T-cell (primary cell): Measurements from ENCODE around the gene TNS1. TPM values are rescaled to one million over a fixed set of nuclear protein-coding genes. Genes with fewer than 3 reads are reported as not detected.

Experiments
- ATAC-seq, 4 experiments: fragments of 200-7000 bp in 3 of 4; fragments of 150-1000 bp in 1 of 4; cut with Tn5 transposase; replicated peaks in 1 of 4; 1 replicate in 3 of 4; 2 replicates in 1 of 4; pipeline ENCODE4 v1.10.0; 2021; ENCODE audit warnings: moderate library complexity in 3 of 4, mild to moderate bottlenecking in 2 of 4, moderate number of reproducible peaks in 1 of 4
- CTCF ChIA-PET, 2 donors: fragments of 300-600 bp; sonication (Branson Sonifier 250); formaldehyde crosslinking; loops; one replicate each; lab custom pipeline; 2022; ENCODE audit warnings: antibody characterized with exemption in 2 of 2; lab: Charles Lee
- POLR2A ChIA-PET, 2 donors: fragments of 300-600 bp; sonication (Branson Sonifier 250); formaldehyde crosslinking; loops; one replicate each; lab custom pipeline; 2022; ENCODE audit warnings: antibody characterized with exemption in 2 of 2; lab: Charles Lee
- DNase-seq, 35 experiments: peaks; one replicate each; pipeline versions ENCODE4 v3.0.0 to v3.0.0-alpha.2; 2013 to 2023
- H3K27ac ChIP-seq: one replicate; pipeline ENCODE4 v1.5.1; 2013; ENCODE audit warnings: low read length
- H3K27me3 ChIP-seq, 2 experiments: replicated peaks in 1 of 2; 1 replicate in 1 of 2; 2 replicates in 1 of 2; pipeline versions ENCODE4 v1.6.1 to v1.7.0; 2013; ENCODE audit warnings: low read length in 1 of 2, mixed read lengths in 1 of 2; ENCODE audit not compliant: control insufficient read depth in 2 of 2, insufficient read depth in 2 of 2; ENCODE audit errors: extremely low read depth in 1 of 2
- H3K36me3 ChIP-seq, 2 donors: 1 replicate in 1 of 2; 2 replicates in 1 of 2; pipeline versions ENCODE4 v1.6.1 to v1.7.0; 2013; ENCODE audit warnings: low read length in 1 of 2; ENCODE audit not compliant: control insufficient read depth in 2 of 2, insufficient read depth in 1 of 2; ENCODE audit errors: extremely low read depth in 1 of 2
- H3K4me1 ChIP-seq, 2 experiments: 1 replicate in 1 of 2; 2 replicates in 1 of 2; pipeline versions ENCODE4 v1.6.1 to v1.7.0; 2013; ENCODE audit warnings: low read length in 2 of 2, mixed read lengths in 1 of 2; ENCODE audit not compliant: insufficient read depth in 2 of 2, control insufficient read depth in 1 of 2; ENCODE audit errors: extremely low read depth in 1 of 2
- H3K4me3 ChIP-seq, 2 donors: 1 replicate in 1 of 2; 2 replicates in 1 of 2; pipeline versions ENCODE4 v1.5.1 to v1.7.0; 2013; ENCODE audit warnings: mild to moderate bottlenecking in 2 of 2, low read length in 1 of 2, moderate library complexity in 1 of 2; ENCODE audit not compliant: control insufficient read depth in 1 of 2; ENCODE audit errors: extremely low read depth in 1 of 2
- H3K9me3 ChIP-seq: 2 replicates; pipeline ENCODE4 v1.7.0; 2013
- H3K27ac Mint-ChIP-seq, 2 donors: one replicate each; pipeline ENCODE4 v1.8.0; 2020 to 2021; ENCODE audit warnings: mild to moderate bottlenecking in 2 of 2, mixed read lengths in 2 of 2
- H3K27me3 Mint-ChIP-seq, 2 donors: one replicate each; pipeline ENCODE4 v1.8.0; 2021 to 2022; ENCODE audit warnings: mixed read lengths in 2 of 2
- H3K36me3 Mint-ChIP-seq: one replicate; pipeline ENCODE4 v1.8.0; 2021; ENCODE audit warnings: mixed read lengths
- H3K4me1 Mint-ChIP-seq, 3 donors: one replicate each; pipeline ENCODE4 v1.8.0; 2020 to 2022; ENCODE audit warnings: mixed read lengths in 3 of 3, mild to moderate bottlenecking in 1 of 3
- H3K4me3 Mint-ChIP-seq, 3 donors: one replicate each; pipeline ENCODE4 v1.8.0; 2020 to 2022; ENCODE audit warnings: mild to moderate bottlenecking in 3 of 3, mixed read lengths in 3 of 3, moderate library complexity in 3 of 3
- H3K9me3 Mint-ChIP-seq, 3 donors: one replicate each; pipeline ENCODE4 v1.8.0; 2020 to 2022; ENCODE audit warnings: mixed read lengths in 3 of 3
- WGBS: methylation state at CpG from one replicate; pipeline ENCODE4 v1.1.5; 2013; ENCODE audit warnings: missing lambda C conversion rate; ENCODE audit not compliant: insufficient coverage; 5-methylcytosine and 5-hydroxymethylcytosine counted together
- total RNA-seq, 35 experiments: library from RNA in 6 of 35; stranded (reverse) in 6 of 35; fragments of 120-200 nt in 1 of 35; gene quantifications; one replicate each; pipeline versions ENCODE4 v1.2.1 to v1.2.4 and lab custom pipeline; 2013 to 2026

The TNS1 gene
- total RNA-seq, 5 donors from 2014 or later (not counting 1 experiment from before 2014, with no cell fraction given) = 0.28 to 2.1 (median 1.3) TPM

DNA sequence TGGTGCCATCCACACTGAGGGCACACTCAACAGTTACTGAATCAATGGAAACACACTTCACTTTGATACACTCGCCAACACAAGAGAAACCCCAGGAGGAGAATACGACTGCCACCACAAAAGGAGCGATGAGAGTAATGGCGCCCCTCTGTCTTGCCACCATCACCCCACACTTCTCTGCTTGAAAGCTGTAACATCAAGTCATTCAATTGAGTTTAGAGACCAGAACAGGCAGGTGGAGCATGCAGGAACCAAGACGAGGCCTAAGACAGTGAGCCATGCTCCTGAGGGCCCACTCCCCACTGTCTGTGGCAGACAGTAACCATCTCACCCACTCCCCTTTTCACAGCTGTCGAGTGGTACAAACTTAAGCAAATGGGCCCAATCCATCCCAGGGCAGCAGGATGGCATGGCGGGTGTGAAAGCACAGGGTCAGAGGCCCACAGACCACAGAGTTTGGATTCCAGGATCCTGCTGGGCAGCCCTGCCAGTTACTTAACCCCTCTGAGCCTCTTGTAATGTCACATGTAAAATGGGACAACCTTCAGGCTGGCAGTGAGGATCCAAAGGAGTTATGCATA lies 101.9 kb downstream of the TNS1 start:
- Histone ChIP-seq H3K4me3 (no peak overlapping the region), H3K4me1 (no peaks in the 10 kb centered on the region), H3K9me3 (no peaks in the 10 kb centered on the region), H3K27me3 (peaks cover 0 to 41% of the 10 kb centered on the region in 2 experiments), H3K27ac (no peak overlapping the region), H3K36me3 (no peaks in the 10 kb centered on the region)
- H3K9me3 Mint-ChIP-seq = no peaks in the 10 kb centered on the region
- ChIA-PET POLR2A (no interaction called here), CTCF (no interaction called here)
- peaks cover 0 to 2% (median 0%) of the 10 kb centered on the region in 3 donors for H3K4me1 Mint-ChIP-seq
- DNase-seq = no peak
- WGBS = 79% methylated on average over 7 of the region's 7 CpGs
- H3K27ac Mint-ChIP-seq = no peak overlapping the region
- H3K4me3 Mint-ChIP-seq = no peak overlapping the region
- no peak for ATAC-seq
- H3K27me3 Mint-ChIP-seq = peaks cover 8 to 16% of the 10 kb centered on the region in 2 donors
- H3K36me3 Mint-ChIP-seq = no peaks in the 10 kb centered on the region

DNA sequence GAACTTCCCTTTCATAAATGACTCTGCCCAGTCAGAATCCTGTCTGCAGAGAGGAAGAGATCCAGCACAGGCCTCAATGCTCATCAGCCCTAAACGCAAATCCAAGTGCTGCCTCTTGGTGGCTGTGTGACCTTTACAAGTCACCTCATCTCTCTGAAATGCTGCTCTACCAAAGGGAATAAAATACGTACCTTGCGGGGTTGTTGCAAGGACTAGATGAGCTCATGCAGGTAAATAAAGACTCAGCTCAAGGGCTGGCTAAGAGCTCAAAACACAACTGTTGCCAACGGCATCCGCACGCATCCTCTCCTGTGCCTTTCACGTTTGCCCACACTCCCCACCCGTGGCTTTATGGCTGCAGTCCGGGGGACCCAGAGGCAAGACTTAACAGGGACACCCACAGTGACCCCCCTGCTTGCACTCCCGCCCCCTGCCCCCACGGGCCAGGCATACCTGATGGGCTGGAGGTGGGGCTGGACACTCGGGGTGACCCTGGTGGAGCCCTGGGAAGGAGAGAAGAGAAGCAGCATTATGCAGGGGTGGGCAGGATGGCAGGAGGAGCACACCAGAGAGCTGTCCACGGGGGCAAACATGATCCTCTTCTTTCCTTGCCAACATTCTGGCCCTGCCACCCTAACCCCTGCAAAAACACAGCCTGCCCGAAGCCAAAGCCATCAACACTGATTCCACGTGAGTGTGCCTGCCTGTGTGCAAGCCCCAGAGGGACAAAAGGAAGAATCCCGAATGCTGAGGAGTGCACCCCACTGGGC lies 102.6 kb downstream of the TNS1 start:
- H3K4me1 Mint-ChIP-seq = peaks cover 0 to 2% (median 0%) of the 10 kb centered on the region in 3 donors
- H3K36me3 Mint-ChIP-seq = no peaks in the 10 kb centered on the region
- Histone ChIP-seq H3K9me3 (no peaks in the 10 kb centered on the region), H3K4me1 (no peaks in the 10 kb centered on the region), H3K27ac (no peak overlapping the region), H3K27me3 (peaks cover 0 to 34% of the 10 kb centered on the region in 2 experiments), H3K36me3 (no peaks in the 10 kb centered on the region), H3K4me3 (no peak overlapping the region)
- H3K27me3 Mint-ChIP-seq = peaks cover 6 to 14% of the 10 kb centered on the region in 2 donors
- ChIA-PET POLR2A (no interaction called here), CTCF (no interaction called here)
- ATAC-seq (no peak), DNase-seq (no peak)
- no peak overlapping the region for H3K4me3 Mint-ChIP-seq
- H3K9me3 Mint-ChIP-seq = no peaks in the 10 kb centered on the region
- no peak overlapping the region for H3K27ac Mint-ChIP-seq
- WGBS = 80% methylated on average over 11 of the region's 16 CpGs

DNA sequence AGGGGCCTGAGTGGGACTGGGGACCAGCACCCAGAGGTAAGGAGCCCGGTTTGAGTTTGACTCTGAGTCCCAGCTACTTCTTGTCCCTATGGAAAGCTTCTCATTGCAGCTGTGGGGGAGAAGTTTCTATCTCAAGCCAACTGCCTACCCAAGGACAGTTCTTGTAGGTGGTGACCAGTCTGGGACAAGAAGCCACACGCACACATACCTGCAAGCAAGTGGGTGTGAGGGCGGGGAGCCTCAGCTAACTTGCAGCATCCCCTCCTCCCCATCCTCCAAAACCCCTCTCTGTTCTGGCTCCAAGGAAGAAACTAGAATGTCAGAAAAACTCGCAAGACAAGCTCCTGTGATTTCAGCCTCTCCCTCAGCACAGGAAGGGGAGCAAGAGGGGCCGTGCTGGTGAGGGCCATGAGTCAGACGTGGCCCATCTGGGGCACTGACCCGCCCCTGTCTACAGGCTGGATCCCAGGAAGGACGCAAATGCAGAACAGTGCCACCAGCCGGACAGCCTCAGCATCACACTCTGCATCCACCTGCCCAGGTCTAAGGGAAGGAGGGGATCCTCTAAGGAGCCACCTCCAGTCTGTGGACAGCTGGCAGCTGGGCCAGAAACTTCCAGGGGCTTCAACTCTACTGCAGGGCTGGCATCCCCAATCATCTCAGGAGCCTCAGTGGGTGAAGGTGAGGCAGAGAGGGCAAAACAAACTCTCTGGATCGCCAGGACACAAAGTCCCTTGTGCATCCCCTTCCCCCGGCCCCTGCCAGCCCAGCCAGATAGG lies 103.4 kb downstream of the TNS1 start:
- Mint-ChIP-seq H3K4me1 (peaks cover 0 to 2% (median 0%) of the 10 kb centered on the region in 3 donors), H3K36me3 (no peaks in the 10 kb centered on the region), H3K27ac (no peak overlapping the region), H3K4me3 (no peak overlapping the region), H3K9me3 (no peaks in the 10 kb centered on the region), H3K27me3 (peaks cover 3 to 6% of the 10 kb centered on the region in 2 donors)
- Histone ChIP-seq H3K36me3 (no peaks in the 10 kb centered on the region), H3K4me1 (no peaks in the 10 kb centered on the region), H3K9me3 (no peaks in the 10 kb centered on the region), H3K27me3 (peaks cover 0 to 31% of the 10 kb centered on the region in 2 experiments), H3K4me3 (no peak overlapping the region), H3K27ac (no peak overlapping the region)
- ChIA-PET POLR2A (no interaction called here), CTCF (no interaction called here)
- 80% methylated on average over 3 of the region's 11 CpGs for WGBS
- ATAC-seq = no peak
- no peak for DNase-seq

DNA sequence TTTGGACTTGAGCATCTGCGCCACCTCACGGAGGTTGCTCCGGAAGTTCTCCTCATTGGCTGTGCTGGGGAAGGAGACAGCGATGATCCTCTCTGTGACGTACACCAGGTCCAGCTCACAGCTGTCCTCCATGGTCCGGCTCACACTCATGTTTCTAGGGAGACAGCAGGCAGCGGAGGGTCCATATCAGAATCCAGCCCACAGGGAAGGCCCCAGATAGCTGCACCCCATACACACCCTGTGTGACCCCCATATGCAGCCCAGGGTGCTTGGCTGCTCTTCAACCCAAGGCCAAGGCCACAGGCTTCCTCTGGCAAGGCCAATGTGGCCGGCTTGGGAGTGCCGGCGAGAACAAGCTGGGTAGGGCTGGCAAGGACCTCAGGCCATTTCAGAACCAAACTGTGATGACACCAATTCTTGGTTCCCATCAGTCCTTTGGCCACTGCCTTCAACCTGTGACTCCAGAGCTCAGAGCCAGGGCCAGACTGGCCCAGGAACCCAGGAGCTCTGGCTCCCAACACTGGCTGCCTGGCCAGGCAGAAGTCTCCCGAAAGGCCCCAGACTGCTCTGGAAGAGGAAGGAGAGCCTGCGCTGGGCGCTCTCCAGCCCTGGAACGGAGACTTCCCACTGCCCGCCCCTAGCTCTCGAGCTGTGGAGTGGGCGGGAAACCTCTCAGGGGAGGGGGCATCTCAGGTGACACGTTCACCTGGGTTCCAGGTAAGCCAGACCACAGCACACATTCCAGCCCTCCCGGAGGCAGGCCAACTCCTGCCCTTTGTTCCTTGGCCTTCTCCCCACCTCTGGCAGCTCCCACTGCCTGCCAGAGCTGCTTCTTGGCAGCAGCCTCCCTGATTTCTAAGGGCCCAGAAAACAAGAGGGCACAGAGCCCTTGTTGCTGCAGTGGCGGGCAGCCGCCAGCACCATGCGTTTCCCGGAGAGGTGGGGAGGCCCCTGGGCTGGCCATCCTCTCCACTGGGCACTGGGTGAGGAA lies 104.7 kb downstream of the TNS1 start:
- ATAC-seq = no peak
- WGBS = 96% methylated on average over 10 of the region's 23 CpGs
- H3K9me3 ChIP-seq = no peaks in the 10 kb centered on the region
- no peak overlapping the region for H3K27ac ChIP-seq
- DNase-seq = no peak
- H3K27me3 ChIP-seq = peaks cover 0 to 29% of the 10 kb centered on the region in 2 experiments
- peaks cover 0 to 2% (median 0%) of the 10 kb centered on the region in 3 donors for H3K4me1 Mint-ChIP-seq
- no peaks in the 10 kb centered on the region for H3K36me3 ChIP-seq
- no peaks in the 10 kb centered on the region for H3K9me3 Mint-ChIP-seq
- H3K4me3 ChIP-seq = no peak overlapping the region
- H3K4me1 ChIP-seq = no peaks in the 10 kb centered on the region
- POLR2A ChIA-PET = no interaction called here
- CTCF ChIA-PET = no interaction called here
- no peak overlapping the region for H3K4me3 Mint-ChIP-seq
- no peak overlapping the region for H3K27ac Mint-ChIP-seq
- H3K27me3 Mint-ChIP-seq = no peaks in the 10 kb centered on the region
- H3K36me3 Mint-ChIP-seq = no peaks in the 10 kb centered on the region

DNA sequence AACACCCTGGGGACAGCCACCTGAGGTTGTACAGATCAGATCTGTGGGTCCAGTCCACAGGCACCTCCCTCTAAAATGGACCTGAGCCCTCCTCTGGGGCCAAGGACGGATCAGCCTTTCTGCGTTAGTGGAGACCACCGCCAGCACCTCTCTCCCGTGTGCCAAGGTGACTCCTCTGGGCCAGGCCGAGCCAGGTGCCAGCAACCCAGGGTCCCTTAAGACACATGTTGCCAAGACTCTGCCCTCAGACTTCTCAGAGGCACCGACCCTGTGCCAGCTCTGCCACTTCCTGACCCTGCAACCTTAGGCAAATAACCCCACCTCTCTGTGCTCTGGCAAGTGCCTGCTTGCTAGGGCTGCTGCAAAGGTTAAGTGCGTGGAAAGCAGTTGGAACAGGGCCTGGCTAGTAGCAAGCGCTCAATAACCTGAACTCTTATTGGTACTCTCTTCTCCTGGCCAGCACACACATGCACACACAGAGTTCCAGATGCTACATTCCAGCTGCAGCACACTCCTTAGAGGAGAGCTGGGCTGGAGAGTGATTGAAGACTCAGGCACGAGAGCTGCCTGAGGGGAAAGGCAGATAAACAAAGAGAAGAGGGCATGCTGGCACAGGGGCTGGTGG lies 105.6 kb downstream of the TNS1 start:
- WGBS = 78% methylated on average over 9 of the region's 9 CpGs
- H3K4me1 Mint-ChIP-seq = no peaks in the 10 kb centered on the region
- no peaks in the 10 kb centered on the region for H3K9me3 Mint-ChIP-seq
- Histone ChIP-seq H3K36me3 (no peaks in the 10 kb centered on the region), H3K9me3 (no peaks in the 10 kb centered on the region), H3K27ac (no peak overlapping the region), H3K27me3 (peaks cover 0 to 25% of the 10 kb centered on the region in 2 experiments), H3K4me1 (no peaks in the 10 kb centered on the region), H3K4me3 (no peak overlapping the region)
- no peaks in the 10 kb centered on the region for H3K27me3 Mint-ChIP-seq
- no peak for DNase-seq
- CTCF ChIA-PET = no interaction called here
- POLR2A ChIA-PET = no interaction called here
- H3K27ac Mint-ChIP-seq = no peak overlapping the region
- ATAC-seq = no peak
- H3K4me3 Mint-ChIP-seq = no peak overlapping the region
- no peaks in the 10 kb centered on the region for H3K36me3 Mint-ChIP-seq
